Umbilical cord (tissue), 2 donors: ENCODE results near the gene ERMAP. TPM values are rescaled to one million over a fixed set of nuclear protein-coding genes. Genes with fewer than 3 reads are reported as not detected.
"Not testable (repeated sequence)": the region's sequence is repeated elsewhere in the genome, so short reads cannot be mapped to it uniquely, and the experiment has no call there.

ENCODE experiments used
- DNase-seq: peaks from one replicate; pipeline ENCODE4 v3.0.0-alpha.2; 2015; ENCODE audit warnings: low spot score
- total RNA-seq: library from RNA; depleted of rRNA; stranded (reverse); fragments of >200 nt; gene quantifications from one replicate; pipeline ENCODE4 v1.2.3, GENCODE V29; 2014; ENCODE audit warnings: low replicate concordance; ENCODE audit not compliant: insufficient read depth

The ERMAP gene
- total RNA-seq, 1 donor from 2014 or later, result 27.4 TPM

- no peak for DNase-seq
These were observed 27.7 kb downstream of the ERMAP start for GRCh38 chr1:42844592-42845140.

- no peak for DNase-seq
These were observed 28.3 kb downstream of the ERMAP start for GRCh38 chr1:42845193-42845592.

GRCh38 chr1:42845866-42846256 is 28.9 kb downstream of the ERMAP start:
- no peak for DNase-seq

GRCh38 chr1:42846257-42847110 is 29.6 kb downstream of the ERMAP start, which contains the start of gene ZNF691:
TSS of gene ZNF691 (plus strand) at chr1:42846613. CDS start at chr1:42849659, 3,046 bp downstream.
- DNase-seq, result peak; percentile 99

GRCh38 chr1:42847111-42847595 is 30.2 kb downstream of the ERMAP start:
- no peak for DNase-seq

- no peak for DNase-seq
These were observed 31.0 kb downstream of the ERMAP start for GRCh38 chr1:42847721-42848460.

- no peak for DNase-seq
These were observed 32.1 kb downstream of the ERMAP start for GRCh38 chr1:42848823-42849537.

GRCh38 chr1:42849944-42850343 is 33.0 kb downstream of the ERMAP start:
- DNase-seq, result no peak

- no peak for DNase-seq
These were observed 34.5 kb downstream of the ERMAP start for GRCh38 chr1:42851420-42851819.

- no peak for DNase-seq
These were observed 35.2 kb downstream of the ERMAP start for GRCh38 chr1:42851960-42852607.

GRCh38 chr1:42852608-42852980 is 35.7 kb downstream of the ERMAP start:
- no peak for DNase-seq

- DNase-seq, result no peak
These were observed 36.4 kb downstream of the ERMAP start for GRCh38 chr1:42853116-42853884.

GRCh38 chr1:42856554-42856953 is 39.6 kb downstream of the ERMAP start:
- DNase-seq, result not testable (repeated sequence)

- DNase-seq, result not testable (repeated sequence)
These were observed 42.4 kb downstream of the ERMAP start for GRCh38 chr1:42859366-42859765.

GRCh38 chr1:42860339-42861013 is 43.6 kb downstream of the ERMAP start:
- DNase-seq, result no peak

- no peak for DNase-seq
These were observed 44.1 kb downstream of the ERMAP start for GRCh38 chr1:42861014-42861399.

- no peak for DNase-seq
These were observed 49.6 kb downstream of the ERMAP start for GRCh38 chr1:42866549-42866948.

- DNase-seq, result not testable (repeated sequence)
These were observed 51.5 kb downstream of the ERMAP start for GRCh38 chr1:42868466-42868865.

GRCh38 chr1:42869254-42869653 is 52.3 kb downstream of the ERMAP start:
- DNase-seq, result not testable (repeated sequence)

- DNase-seq, result not testable (repeated sequence)
These were observed 52.8 kb downstream of the ERMAP start for GRCh38 chr1:42869751-42870150.
